T-helper 2 cell treated with Interferon-gamma antibody and Interleukin-4, amounts not matched to agents 100 ng/mL and 5 ng/mL, for 36 hours (primary cell): ENCODE results near the gene SLC36A3. TPM values are rescaled to one million over a fixed set of nuclear protein-coding genes. Genes with fewer than 3 reads are reported as not detected.

Source experiments
- intact Hi-C: fragments of 100-400 bp; cut with micrococcal nuclease; formaldehyde crosslinking; loops from one replicate; pipeline ENCODE4 v1.15.1; 2023
- total RNA-seq: library from RNA; stranded (reverse); gene quantifications from 2 replicates; pipeline ENCODE4 v1.2.3, GENCODE V29; 2022

The SLC36A3 gene
- total RNA-seq, 1 donor from 2014 or later, result not detected

DNA sequence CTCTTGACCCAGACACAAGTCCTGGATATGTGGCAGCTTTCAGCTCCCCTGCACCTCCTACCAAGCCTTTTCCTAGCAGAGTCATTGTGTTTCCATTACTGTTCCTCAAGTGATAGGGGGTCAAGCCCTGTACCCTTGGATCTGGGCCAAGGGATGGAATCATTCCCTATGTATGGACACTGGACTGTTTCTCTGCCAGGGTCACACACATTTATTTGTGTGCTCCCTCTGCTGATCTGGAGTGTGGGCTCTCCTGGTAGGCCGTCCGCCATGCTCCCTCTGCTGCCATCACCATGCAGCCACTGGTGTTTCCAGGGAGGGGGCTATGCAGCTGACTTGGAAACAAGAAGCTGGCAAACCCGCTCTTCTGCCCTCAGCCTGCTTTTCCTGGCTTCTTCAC, 41.0 kb downstream of the SLC36A3 start:
- intact Hi-C loops, result no loop called here

- intact Hi-C loops, result loop anchor here (10.0 kb wide), 1 partner anchor 805 kb away; no protein-coding TSS in a partner anchor
Measured at GRCh38 chr5:151259931-151260330, 43.6 kb downstream of the SLC36A3 start.

DNA sequence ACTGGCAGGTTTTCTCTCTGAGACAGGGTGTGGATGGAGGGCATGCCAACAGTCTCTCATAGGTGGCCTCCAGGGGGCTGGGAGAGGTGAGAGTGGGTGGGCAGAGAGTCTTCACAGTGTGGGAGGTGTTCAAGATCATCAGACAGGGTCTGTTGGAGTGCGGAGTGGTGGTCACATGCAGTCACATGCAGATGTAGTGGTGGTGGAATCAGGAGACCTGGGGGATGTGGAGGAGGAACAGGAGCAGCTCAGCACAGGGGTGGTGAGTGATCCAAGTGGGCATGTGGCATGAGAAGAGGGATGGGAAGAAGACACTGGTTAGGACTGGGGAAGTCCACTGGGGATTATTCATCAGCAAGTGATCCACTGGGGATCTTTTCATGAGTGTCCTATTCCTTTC, 44.8 kb downstream of the SLC36A3 start:
- intact Hi-C loops, result loop anchor here (10.0 kb wide), 1 partner anchor 804 kb away; no protein-coding TSS in a partner anchor

GRCh38 chr5:151258201-151258611, 45.4 kb downstream of the SLC36A3 start:
- intact Hi-C loops, result loop anchor here (10.0 kb wide), 1 partner anchor 803 kb away; no protein-coding TSS in a partner anchor

- intact Hi-C loops, result loop anchor here (10.0 kb wide), 1 partner anchor 803 kb away; no protein-coding TSS in a partner anchor
Measured at GRCh38 chr5:151257731-151258181, 45.8 kb downstream of the SLC36A3 start.

- intact Hi-C loops, result loop anchor here (10.0 kb wide), 1 partner anchor 801 kb away; no protein-coding TSS in a partner anchor
Measured at GRCh38 chr5:151255621-151256286, 47.8 kb downstream of the SLC36A3 start.

GRCh38 chr5:151254990-151255389, 48.6 kb downstream of the SLC36A3 start:
- intact Hi-C loops, result loop anchor here (5.0 to 10.0 kb wide), 6 partner anchors 502 to 1898 kb away; partner anchors contain the start of genes ATOX1, CD74, PCYOX1L and RBM22

DNA sequence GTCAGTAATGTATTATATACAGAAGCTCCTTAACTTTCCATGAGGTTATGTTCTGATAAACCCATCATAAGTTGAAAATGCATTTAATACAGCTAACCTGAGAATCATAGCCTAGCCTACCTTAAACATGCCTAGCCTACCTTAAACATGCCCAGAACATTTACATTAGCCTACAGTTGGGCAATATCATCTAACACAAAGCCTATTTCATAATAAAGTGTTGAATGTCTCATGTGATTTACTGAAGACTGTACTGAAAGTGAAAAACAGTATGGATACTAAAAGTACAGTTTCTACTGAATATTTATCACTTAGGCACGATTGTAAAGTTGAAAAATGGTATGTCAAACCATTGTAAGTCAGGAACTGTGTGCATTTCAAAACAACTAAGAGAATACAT, 49.0 kb downstream of the SLC36A3 start:
- intact Hi-C loops, result loop anchor here (5.0 to 10.0 kb wide), 6 partner anchors 503 to 1897 kb away; partner anchors contain the start of genes ATOX1, CD74, PCYOX1L and RBM22

- intact Hi-C loops, result loop anchor here (1.0 to 10.0 kb wide), 9 partner anchors 98 to 1896 kb away; partner anchors contain the start of genes ATOX1, CD74, DCTN4 and PCYOX1L
Measured at GRCh38 chr5:151253605-151253950, 50.0 kb downstream of the SLC36A3 start.

- intact Hi-C loops, result loop anchor here (1.0 to 10.0 kb wide), 12 partner anchors 30 to 1896 kb away; partner anchors contain the start of genes ATOX1, CD74, DCTN4 and G3BP1
Measured at GRCh38 chr5:151252762-151253604, 50.6 kb downstream of the SLC36A3 start, which contains the start of gene GM2A. Gene GM2A (plus strand): TSS chr5:151253185. CDS start chr5:151253217, 32 bp downstream.

DNA sequence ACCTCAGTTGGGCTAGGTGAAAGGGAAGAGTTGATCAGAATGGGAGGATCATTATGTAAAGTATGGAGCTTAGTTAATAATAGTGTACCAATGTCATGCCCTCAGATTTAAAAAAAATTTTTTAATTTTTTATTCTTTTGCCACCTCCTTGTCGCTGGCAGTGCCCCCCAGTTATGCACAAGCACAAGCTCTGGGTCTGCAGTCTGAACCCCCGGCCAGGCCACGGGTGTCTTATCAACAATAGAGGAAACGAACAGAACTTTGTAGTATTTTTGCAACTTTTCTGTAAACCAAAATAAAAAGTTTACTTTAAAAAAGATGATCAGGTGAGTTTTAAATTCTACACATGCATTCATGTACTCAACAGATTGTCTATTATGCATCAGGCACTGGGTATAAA, 51.9 kb downstream of the SLC36A3 start:
- intact Hi-C loops, result loop anchor here (1.0 to 10.0 kb wide), 11 partner anchors 28 to 1894 kb away; partner anchors contain the start of genes ATOX1, CD74, DCTN4 and G3BP1

- intact Hi-C loops, result loop anchor here (5.0 to 10.0 kb wide), 6 partner anchors 506 to 1894 kb away; partner anchors contain the start of genes ATOX1, CD74, PCYOX1L and RBM22
Measured at GRCh38 chr5:151251001-151251551, 52.5 kb downstream of the SLC36A3 start.

GRCh38 chr5:151250346-151251000, 53.1 kb downstream of the SLC36A3 start:
- intact Hi-C loops, result loop anchor here (5.0 to 10.0 kb wide), 6 partner anchors 507 to 1893 kb away; partner anchors contain the start of genes ATOX1, CD74, PCYOX1L and RBM22

DNA sequence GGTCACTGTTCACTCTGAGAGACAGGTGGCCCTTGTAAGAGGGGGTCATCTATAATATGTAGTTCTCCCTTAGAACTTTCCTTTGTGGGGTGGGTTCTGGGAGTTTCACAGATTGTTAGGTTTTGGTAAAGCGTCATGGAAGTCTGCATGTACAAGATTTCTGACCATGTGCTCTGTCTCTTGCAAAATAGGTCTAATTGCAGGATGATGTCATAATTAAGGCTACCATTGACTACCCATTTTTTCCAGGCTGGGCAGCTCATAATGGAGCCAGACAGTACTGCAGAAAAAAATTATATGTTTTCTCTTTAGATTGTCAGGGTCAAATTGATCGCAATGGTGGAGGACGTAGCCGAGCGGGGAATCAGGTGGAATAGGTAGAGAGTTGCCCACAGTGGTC, 54.3 kb downstream of the SLC36A3 start:
- intact Hi-C loops, result no loop called here

DNA sequence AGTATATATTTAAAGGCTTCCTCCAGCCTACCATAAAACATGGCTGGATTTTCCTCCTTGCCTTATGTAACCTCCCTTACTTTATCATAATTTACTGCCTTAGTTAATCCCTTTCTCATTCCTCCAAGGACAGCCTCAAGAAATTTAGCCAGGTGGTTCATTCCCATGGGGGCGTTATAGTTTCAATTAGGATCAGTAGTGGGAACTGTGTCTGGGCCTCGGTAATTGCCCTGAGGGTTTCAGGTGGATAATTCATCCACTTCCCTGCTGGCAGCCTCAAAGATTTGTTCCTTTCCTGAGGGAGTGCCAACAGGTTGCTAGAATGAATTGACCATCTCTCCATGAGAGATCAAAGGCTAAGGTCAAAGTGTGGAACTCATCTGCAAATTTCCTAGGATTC, 54.9 kb downstream of the SLC36A3 start:
- intact Hi-C loops, result no loop called here

DNA sequence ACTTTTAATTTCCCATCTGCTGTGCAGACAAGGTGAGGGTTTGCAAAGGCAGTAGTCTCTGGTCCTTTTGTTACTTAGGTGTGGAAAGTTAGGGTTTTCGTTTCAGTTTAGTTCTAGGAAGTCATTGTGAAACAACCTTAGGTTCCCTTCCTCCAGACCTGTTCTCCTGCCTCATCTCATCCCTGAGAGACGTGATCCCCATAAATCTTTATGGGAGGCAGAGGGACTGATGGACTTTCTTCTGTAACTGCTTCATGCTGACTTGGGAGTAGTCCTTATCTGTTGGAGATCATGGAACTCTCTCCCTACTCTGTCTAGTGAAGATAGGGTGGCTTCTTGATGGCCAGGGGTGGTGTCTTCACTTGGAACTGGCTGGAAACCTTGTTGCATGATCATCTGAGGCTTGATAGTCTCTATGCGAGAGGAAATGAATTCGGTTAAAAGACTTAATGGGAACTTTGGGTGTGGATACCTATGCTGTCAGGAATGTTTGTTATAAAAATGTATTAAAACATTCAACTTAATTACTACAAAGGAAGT, 57.8 kb downstream of the SLC36A3 start:
- intact Hi-C loops, result no loop called here

- intact Hi-C loops, result no loop called here
Measured at GRCh38 chr5:151244206-151244605, 59.4 kb downstream of the SLC36A3 start.

- intact Hi-C loops, result no loop called here
Measured at GRCh38 chr5:151243564-151243963, 60.0 kb downstream of the SLC36A3 start.

DNA sequence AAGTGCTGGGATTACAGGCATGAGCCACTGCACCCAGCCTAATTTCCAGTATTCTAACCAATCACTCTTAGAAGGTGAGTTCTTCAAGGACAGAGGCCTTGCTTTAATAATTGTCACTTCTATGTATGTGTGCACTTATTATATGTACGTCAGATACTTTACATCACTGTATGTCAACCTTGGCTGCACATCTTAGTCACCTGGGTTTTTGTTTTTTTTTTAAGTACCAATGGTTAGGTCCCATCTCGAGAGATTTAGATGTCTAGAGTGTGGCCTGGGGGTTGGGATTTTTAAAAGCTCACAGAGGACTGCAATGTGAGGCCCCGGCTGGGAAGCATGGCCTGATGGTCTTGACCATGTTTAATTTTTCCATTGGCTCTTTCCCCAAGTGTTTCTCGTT, 60.4 kb downstream of the SLC36A3 start:
- intact Hi-C loops, result no loop called here
